Testis (tissue), 3 donors: ENCODE results near the gene TBC1D7. TPM values are rescaled to one million over a fixed set of nuclear protein-coding genes. Genes with fewer than 3 reads are reported as not detected.

Source experiments
- DNase-seq: peaks from one replicate; pipeline ENCODE4 v3.0.0-alpha.2; 2019
- H3K27ac ChIP-seq, 2 donors: fragments of 200-600 bp; sonication (generic); one replicate each; pipeline ENCODE4 v1.5.1; 2019
- H3K27me3 ChIP-seq: fragments of 200-600 bp; sonication (generic); one replicate; pipeline ENCODE4 v1.5.1; 2019
- H3K36me3 ChIP-seq: fragments of 200-600 bp; sonication (generic); one replicate; pipeline ENCODE4 v1.5.1; 2017; ENCODE audit warnings: low read depth; ENCODE audit errors: missing control alignments
- H3K4me1 ChIP-seq: fragments of 200-600 bp; sonication (generic); one replicate; pipeline ENCODE4 v1.5.1; 2019
- H3K4me3 ChIP-seq, 2 donors: fragments of 200-600 bp; sonication (generic); one replicate each; pipeline ENCODE4 v1.5.1; 2017 to 2019
- H3K9me3 ChIP-seq: fragments of 200-600 bp; sonication (generic); one replicate; pipeline ENCODE4 v1.5.1; 2017
- POLR2A ChIP-seq: fragments of 450-650 bp; IDR thresholded peaks from one replicate; pipeline ENCODE4 v1.6.1; 2017; ENCODE audit warnings: antibody characterized with exemption, mild to moderate bottlenecking, moderate library complexity
- WGBS, 2 donors: methylation state at CpG; one replicate each; pipeline ENCODE4 v1.1.5; 2018; 5-methylcytosine and 5-hydroxymethylcytosine counted together
- intact Hi-C: fragments of 100-400 bp; cut with DNase I; formaldehyde crosslinking; loops from one replicate; pipeline ENCODE4 v1.15.1; 2023; ENCODE audit warnings: low total_unique reads
- polyA plus RNA-seq: library from polyadenylated mRNA; stranded (reverse); fragments of 350-450 nt; fragmentation: Illumina TruSeq; extraction: RNeasy Lipid Tissue Mini Kit (QIAGEN cat#74804); gene quantifications from one replicate; pipeline ENCODE4 v1.2.3, GENCODE V29; 2014; ENCODE audit warnings: low read depth, low replicate concordance; ENCODE audit not compliant: insufficient read depth
- total RNA-seq, 2 donors: library from RNA; depleted of rRNA; stranded (reverse); fragments of >200 nt; gene quantifications; one replicate each; pipeline ENCODE4 v1.2.3, GENCODE V29; 2016
- TF ChIP-seq, protein P1 (sequence below), 3 experiments: fragments of 450-650 bp in 2 of 3; fragments of 200-600 bp in 1 of 3; sonication (generic) in 1 of 3; IDR thresholded peaks; one replicate each; pipeline ENCODE4 v1.5.1; 2016 to 2019; ENCODE audit warnings: antibody characterized with exemption in 3 of 3, mild to moderate bottlenecking in 2 of 3, moderate library complexity in 1 of 3

TBC1D7 gene
- total and polyA plus RNA-seq, 3 donors from 2014 or later = 24.2 to 48.0 (median 28.0) TPM

DNA sequence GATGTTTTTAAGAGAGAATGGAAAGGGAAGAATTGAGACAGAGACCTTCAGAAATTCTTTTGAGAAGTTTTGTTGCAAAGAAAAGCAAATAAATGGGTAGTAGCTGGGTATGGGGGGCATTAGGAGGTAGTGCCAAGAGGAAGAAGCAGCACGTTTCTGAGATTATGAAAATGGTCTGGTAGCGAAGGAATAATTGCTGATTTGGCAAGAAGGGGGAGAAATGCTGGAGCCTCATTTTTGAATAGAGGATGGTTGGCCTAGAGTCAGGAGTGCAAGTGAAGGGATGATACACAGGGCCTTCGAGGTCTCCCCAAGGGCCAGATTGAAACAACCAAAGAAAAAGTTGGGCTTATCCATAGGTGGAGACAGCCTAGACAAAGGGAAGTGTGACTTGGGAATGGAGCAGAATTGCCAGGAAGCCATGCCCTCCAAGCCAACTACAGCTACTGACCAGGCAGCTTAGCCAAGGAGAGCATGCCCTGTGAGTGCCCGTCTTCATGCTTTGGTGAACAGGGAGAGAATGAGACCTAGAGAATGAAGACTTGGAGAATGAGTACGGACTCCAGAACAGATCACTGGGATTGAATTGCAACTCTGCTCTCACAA, 14.2 kb upstream of the TBC1D7 start:
- intact Hi-C loops = no loop called here
- TF ChIP-seq POLR2A = no peak
- TF ChIP-seq, protein P1, sequence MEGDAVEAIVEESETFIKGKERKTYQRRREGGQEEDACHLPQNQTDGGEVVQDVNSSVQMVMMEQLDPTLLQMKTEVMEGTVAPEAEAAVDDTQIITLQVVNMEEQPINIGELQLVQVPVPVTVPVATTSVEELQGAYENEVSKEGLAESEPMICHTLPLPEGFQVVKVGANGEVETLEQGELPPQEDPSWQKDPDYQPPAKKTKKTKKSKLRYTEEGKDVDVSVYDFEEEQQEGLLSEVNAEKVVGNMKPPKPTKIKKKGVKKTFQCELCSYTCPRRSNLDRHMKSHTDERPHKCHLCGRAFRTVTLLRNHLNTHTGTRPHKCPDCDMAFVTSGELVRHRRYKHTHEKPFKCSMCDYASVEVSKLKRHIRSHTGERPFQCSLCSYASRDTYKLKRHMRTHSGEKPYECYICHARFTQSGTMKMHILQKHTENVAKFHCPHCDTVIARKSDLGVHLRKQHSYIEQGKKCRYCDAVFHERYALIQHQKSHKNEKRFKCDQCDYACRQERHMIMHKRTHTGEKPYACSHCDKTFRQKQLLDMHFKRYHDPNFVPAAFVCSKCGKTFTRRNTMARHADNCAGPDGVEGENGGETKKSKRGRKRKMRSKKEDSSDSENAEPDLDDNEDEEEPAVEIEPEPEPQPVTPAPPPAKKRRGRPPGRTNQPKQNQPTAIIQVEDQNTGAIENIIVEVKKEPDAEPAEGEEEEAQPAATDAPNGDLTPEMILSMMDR (IDR thresholded peaks at IDR 0.05) = no peak
- H3K36me3 ChIP-seq = no peaks in the 10 kb centered on the region
- H3K4me3 ChIP-seq = no peak overlapping the region
- no peaks in the 10 kb centered on the region for H3K9me3 ChIP-seq
- H3K27me3 ChIP-seq = no peaks in the 10 kb centered on the region
- 74 to 90% methylated on average over 5 of the region's 5 CpGs for WGBS, 2 donors
- DNase-seq = no peak
- H3K27ac ChIP-seq = no peak overlapping the region
- H3K4me1 ChIP-seq = no peaks in the 10 kb centered on the region

DNA sequence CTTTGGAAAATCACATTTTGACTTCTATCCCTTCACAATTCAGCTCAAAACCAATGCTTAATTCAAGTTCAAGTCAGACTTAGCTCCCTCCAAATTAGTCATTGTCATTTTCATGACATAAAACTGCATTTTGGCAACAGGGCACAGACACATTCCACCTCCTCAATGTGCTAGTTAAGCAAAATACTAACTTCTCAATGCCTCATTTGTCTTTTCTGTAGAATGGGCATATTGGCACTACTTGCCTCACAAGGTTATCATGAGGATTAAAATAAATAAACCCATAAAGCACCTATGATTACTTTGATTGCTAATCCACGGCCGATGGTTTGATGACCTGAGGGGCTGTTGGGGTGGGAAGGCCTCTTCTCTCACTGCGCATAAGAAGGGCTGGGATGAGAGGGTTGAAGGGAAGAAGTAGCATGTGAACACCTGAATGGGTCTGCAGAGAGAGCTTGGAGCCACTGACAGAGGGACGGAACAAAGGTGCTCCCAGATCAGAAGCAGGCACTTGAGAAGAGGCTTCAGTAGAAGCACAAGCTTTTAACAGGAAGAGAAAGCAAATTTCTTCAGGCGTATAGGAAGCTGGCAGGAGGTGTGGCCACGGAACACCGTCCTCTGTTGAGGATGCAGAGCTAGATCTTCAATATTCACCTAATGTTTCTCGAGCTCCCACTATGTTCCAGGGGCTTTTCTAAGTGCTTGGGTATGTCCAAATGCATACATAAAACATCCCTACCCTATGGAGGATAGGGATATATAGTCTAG, 11.7 kb upstream of the TBC1D7 start:
- 80 to 87% methylated on average over 8 of the region's 8 CpGs for WGBS, 2 donors
- H3K4me3 ChIP-seq = no peak overlapping the region
- DNase-seq = no peak
- no peaks in the 10 kb centered on the region for H3K4me1 ChIP-seq
- no peaks in the 10 kb centered on the region for H3K36me3 ChIP-seq
- H3K27me3 ChIP-seq = no peaks in the 10 kb centered on the region
- H3K27ac ChIP-seq = no peak overlapping the region
- intact Hi-C loops = loop anchor here (10.0 kb wide), 1 partner anchor 205 kb away; no protein-coding TSS in a partner anchor
- TF ChIP-seq, protein P1 (IDR thresholded peaks at IDR 0.05) = no peak
- no peak for TF ChIP-seq POLR2A
- H3K9me3 ChIP-seq = no peaks in the 10 kb centered on the region

DNA sequence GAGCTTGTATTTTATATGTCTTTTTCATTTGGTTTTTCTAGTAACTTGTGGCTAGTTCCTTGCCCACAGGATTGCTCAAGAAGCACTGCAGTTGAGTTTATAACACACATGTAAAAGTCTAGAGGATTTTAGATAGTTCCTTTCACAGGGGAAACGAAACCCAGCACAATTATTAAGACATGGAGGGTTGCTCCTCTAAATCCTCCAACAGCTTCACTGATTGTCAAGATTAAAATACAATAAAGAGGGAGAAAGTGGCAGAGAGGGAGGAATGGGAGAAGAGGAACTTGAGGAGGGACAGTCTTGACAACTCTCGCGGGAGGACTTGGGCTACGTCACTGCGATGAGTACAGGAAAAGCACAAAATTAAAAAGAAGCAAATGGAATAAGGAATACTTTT, 9.7 kb upstream of the TBC1D7 start:
- Histone ChIP-seq H3K9me3 (no peaks in the 10 kb centered on the region), H3K27me3 (no peaks in the 10 kb centered on the region), H3K27ac (no peak overlapping the region), H3K4me3 (no peak overlapping the region), H3K36me3 (no peaks in the 10 kb centered on the region), H3K4me1 (no peaks in the 10 kb centered on the region)
- TF ChIP-seq, protein P1 (IDR thresholded peaks at IDR 0.05) = no peak
- TF ChIP-seq POLR2A = no peak
- WGBS, 2 donors = 88% methylated on average over 5 of the region's 5 CpGs
- no peak for DNase-seq
- intact Hi-C loops = loop anchor here (10.0 kb wide), 1 partner anchor 207 kb away; no protein-coding TSS in a partner anchor

DNA sequence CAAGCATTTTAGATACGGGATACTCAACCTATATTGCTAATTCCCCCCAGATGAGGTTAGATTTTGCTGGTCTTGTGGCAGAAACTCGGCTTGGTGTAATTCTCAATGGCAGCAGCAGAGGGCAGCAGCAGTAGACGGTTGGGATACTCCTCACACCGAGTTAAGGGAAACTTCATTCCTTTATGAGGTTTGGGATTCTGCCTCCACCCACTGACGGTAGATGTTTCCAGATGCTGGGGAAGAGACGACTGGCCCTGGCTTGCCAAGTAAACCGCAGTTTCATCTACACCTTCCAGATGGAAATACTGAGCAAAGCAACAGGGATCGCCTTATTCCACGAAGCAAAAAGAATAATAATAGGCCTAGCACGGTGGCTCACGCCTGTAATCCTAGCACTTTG, 8.2 kb upstream of the TBC1D7 start:
- 32 to 34% methylated on average over 11 of the region's 11 CpGs for WGBS, 2 donors
- Histone ChIP-seq H3K4me1 (no peaks in the 10 kb centered on the region), H3K27ac (no peak overlapping the region), H3K4me3 (no peak overlapping the region), H3K36me3 (no peaks in the 10 kb centered on the region), H3K9me3 (no peaks in the 10 kb centered on the region), H3K27me3 (no peaks in the 10 kb centered on the region)
- no peak for TF ChIP-seq POLR2A
- TF ChIP-seq, protein P1 (IDR thresholded peaks at IDR 0.05) = peak; percentile 89 to 94 (median 93)
- peak; percentile 93 for DNase-seq
- intact Hi-C loops = loop anchor here (10.0 kb wide), 1 partner anchor 208 kb away; no protein-coding TSS in a partner anchor
